ENCODE data around the gene PAX7. TPM values are rescaled to one million over a fixed set of nuclear protein-coding genes. Genes with fewer than 3 reads are reported as not detected.

PAX7 gene
- total RNA-seq, 1 experiment from 2014 or later = 0.24 TPM

DNA sequence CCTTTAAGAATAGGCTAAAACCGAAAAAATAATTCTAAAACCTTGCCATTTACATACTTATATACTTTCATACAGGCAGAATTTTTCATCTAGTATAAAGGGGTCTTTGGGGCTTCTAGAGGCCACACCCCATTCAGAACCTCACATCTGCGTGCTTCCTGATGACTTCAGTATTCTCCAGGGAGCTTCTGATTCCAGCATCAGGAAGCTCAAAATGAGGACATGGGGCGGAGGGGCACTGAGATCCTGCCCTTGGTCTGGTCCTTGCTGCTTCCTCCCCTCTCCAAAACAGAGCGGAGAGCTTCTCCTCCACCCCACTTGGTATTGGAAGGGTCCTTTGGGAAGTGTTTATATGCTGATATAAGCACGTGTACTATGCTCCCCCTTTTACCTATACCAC, 13.8 kb downstream of the PAX7 start:
- H3K27ac Mint-ChIP-seq = no peak overlapping the region
- peak overlapping the region; percentile 57 for H3K4me3 Mint-ChIP-seq
- peaks cover 99% of the 10 kb centered on the region for H3K27me3 Mint-ChIP-seq (ENCODE audit: low read depth)
- TF ChIP-seq IRF1 (CRISPR knock-in tag; IDR thresholded peaks at IDR 0.05) (no peak), PRDM15 (CRISPR knock-in tag; IDR thresholded peaks at IDR 0.05) (no peak)
- no peaks in the 10 kb centered on the region for H3K36me3 Mint-ChIP-seq
- ATAC-seq (no peak), DNase-seq (ENCODE audit: low spot score) (no peak)
- ChIA-PET CTCF (interaction anchor here (0.8 to 2.7 kb wide), 5 partner anchors 9 to 150 kb away, joined by 3 to 11 read pairs (median 9); no protein-coding TSS in a partner anchor), POLR2A (interaction anchor here (1.1 kb wide), 1 partner anchor 31 kb away, joined by 3 read pairs; no protein-coding TSS in a partner anchor)
- no peaks in the 10 kb centered on the region for H3K9me3 Mint-ChIP-seq
- H3K4me1 Mint-ChIP-seq = peaks cover 70% of the 10 kb centered on the region

- H3K9me3 Mint-ChIP-seq = no peaks in the 10 kb centered on the region
- no peaks in the 10 kb centered on the region for H3K36me3 Mint-ChIP-seq
- peaks cover 99% of the 10 kb centered on the region for H3K27me3 Mint-ChIP-seq (ENCODE audit: low read depth)
- ATAC-seq (no peak), DNase-seq (ENCODE audit: low spot score) (peak; percentile 48)
- H3K4me1 Mint-ChIP-seq = peaks cover 70% of the 10 kb centered on the region
- POLR2A ChIA-PET = interaction anchor here (0.6 to 1.1 kb wide), 3 partner anchors 17 to 33 kb away, joined by 3 read pairs; no protein-coding TSS in a partner anchor
- H3K27ac Mint-ChIP-seq = no peak overlapping the region
- CTCF ChIA-PET = interaction anchor here (0.6 to 2.7 kb wide), 9 partner anchors 9 to 178 kb away, joined by 3 to 11 read pairs (median 3); no protein-coding TSS in a partner anchor
- peak overlapping the region; percentile 57 for H3K4me3 Mint-ChIP-seq
- TF ChIP-seq STAT6 (CRISPR knock-in tag; conservative IDR thresholded peaks at IDR 0.05; ENCODE audit: low read depth) = no peak
- 0 out of 2 replicates have a peak, but pooled peaks have one; percentile 21 for TF ChIP-seq SP1 (CRISPR knock-in tag; conservative IDR thresholded peaks at IDR 0.05)
These were observed 14.5 kb downstream of the PAX7 start for GRCh38 chr1:18644973-18645746.

GRCh38 chr1:18645747-18646090, 15.1 kb downstream of the PAX7 start:
- ATAC-seq (0 out of 2 replicates have a peak, but pooled peaks have one; percentile 1), DNase-seq (ENCODE audit: low spot score) (peak; percentile 70)
- Mint-ChIP-seq H3K9me3 (no peaks in the 10 kb centered on the region), H3K4me1 (peaks cover 71% of the 10 kb centered on the region), H3K27me3 (ENCODE audit: low read depth) (peaks cover 99% of the 10 kb centered on the region), H3K36me3 (no peaks in the 10 kb centered on the region), H3K27ac (no peak overlapping the region), H3K4me3 (peak overlapping the region; percentile 48)
- ChIA-PET POLR2A (interaction anchor here (0.5 to 0.7 kb wide), 4 partner anchors 16 to 1742 kb away, joined by 3 to 4 read pairs (median 3); no protein-coding TSS in a partner anchor), CTCF (interaction anchor here (0.6 to 2.7 kb wide), 8 partner anchors 8 to 178 kb away, joined by 3 to 11 read pairs (median 4); no protein-coding TSS in a partner anchor)
- TF ChIP-seq FOXP4 (CRISPR knock-in tag; IDR thresholded peaks at IDR 0.05) (peak; percentile 27; the same call in 1 of the 2 replicates), MYBL2 (CRISPR knock-in tag; IDR thresholded peaks at IDR 0.05) (no peak), NR3C1 (CRISPR knock-in tag; conservative IDR thresholded peaks at IDR 0.05; ENCODE audit: low read depth) (no peak), MLX (CRISPR knock-in tag; IDR thresholded peaks at IDR 0.05) (no peak), ETV6 (CRISPR knock-in tag; IDR thresholded peaks at IDR 0.05) (0 out of 2 replicates have a peak, but pooled peaks have one; percentile 44), ZNF396 (CRISPR knock-in tag; IDR thresholded peaks at IDR 0.05; ENCODE audit: borderline replicate concordance) (no peak), ATF3 (CRISPR knock-in tag; conservative IDR thresholded peaks at IDR 0.05) (no peak), GABPB1 (CRISPR knock-in tag; IDR thresholded peaks at IDR 0.05) (no peak), SP1 (CRISPR knock-in tag; conservative IDR thresholded peaks at IDR 0.05) (no peak)
- TF ChIP-seq, protein P1, sequence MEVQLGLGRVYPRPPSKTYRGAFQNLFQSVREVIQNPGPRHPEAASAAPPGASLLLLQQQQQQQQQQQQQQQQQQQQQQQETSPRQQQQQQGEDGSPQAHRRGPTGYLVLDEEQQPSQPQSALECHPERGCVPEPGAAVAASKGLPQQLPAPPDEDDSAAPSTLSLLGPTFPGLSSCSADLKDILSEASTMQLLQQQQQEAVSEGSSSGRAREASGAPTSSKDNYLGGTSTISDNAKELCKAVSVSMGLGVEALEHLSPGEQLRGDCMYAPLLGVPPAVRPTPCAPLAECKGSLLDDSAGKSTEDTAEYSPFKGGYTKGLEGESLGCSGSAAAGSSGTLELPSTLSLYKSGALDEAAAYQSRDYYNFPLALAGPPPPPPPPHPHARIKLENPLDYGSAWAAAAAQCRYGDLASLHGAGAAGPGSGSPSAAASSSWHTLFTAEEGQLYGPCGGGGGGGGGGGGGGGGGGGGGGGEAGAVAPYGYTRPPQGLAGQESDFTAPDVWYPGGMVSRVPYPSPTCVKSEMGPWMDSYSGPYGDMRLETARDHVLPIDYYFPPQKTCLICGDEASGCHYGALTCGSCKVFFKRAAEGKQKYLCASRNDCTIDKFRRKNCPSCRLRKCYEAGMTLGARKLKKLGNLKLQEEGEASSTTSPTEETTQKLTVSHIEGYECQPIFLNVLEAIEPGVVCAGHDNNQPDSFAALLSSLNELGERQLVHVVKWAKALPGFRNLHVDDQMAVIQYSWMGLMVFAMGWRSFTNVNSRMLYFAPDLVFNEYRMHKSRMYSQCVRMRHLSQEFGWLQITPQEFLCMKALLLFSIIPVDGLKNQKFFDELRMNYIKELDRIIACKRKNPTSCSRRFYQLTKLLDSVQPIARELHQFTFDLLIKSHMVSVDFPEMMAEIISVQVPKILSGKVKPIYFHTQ (CRISPR knock-in tag; IDR thresholded peaks at IDR 0.05) = no peak
- TF ChIP-seq, protein P2, sequence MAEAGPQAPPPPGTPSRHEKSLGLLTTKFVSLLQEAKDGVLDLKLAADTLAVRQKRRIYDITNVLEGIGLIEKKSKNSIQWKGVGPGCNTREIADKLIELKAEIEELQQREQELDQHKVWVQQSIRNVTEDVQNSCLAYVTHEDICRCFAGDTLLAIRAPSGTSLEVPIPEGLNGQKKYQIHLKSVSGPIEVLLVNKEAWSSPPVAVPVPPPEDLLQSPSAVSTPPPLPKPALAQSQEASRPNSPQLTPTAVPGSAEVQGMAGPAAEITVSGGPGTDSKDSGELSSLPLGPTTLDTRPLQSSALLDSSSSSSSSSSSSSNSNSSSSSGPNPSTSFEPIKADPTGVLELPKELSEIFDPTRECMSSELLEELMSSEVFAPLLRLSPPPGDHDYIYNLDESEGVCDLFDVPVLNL (CRISPR knock-in tag; IDR thresholded peaks at IDR 0.05; ENCODE audit: borderline replicate concordance, low read depth) = no peak
